ENCODE measurements around the gene RPH3AL. TPM values are rescaled to one million over a fixed set of nuclear protein-coding genes. Genes with fewer than 3 reads are reported as not detected.

The RPH3AL gene
- total RNA-seq, 2 experiments from 2014 or later, result 1.7 to 3.0 TPM

DNA sequence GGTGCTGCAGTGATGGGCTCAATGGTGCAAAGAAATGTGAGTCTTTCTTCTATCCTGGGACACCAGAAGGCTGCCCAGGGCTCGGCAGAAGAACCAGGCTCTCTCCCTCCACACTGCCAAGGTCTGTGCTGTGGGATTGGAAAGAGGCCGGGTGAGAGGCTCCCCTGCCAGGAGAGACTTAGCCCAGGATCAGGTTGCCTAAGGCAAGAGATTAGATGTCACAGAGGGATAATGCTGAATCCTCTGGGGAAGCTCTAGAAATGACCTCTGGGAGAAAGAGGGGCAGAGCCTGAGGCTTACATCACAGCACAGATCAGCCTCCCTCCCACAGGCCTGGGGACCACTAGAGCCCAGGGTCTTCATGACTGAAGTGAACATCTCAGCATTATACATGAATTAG, 165.5 kb downstream of the RPH3AL start:
- Mint-ChIP-seq H3K27me3 (peaks cover 26% of the 10 kb centered on the region), H3K36me3 (no peaks in the 10 kb centered on the region), H3K4me1 (ENCODE audit: low read depth) (peaks cover 6% of the 10 kb centered on the region), H3K4me3 (no peak overlapping the region), H3K27ac (no peak overlapping the region), H3K9me3 (no peaks in the 10 kb centered on the region)
- DNase-seq, result no peak
- ChIA-PET CTCF (no interaction called here), POLR2A (no interaction called here)
- intact Hi-C loops (cut with micrococcal nuclease), result no loop called here

DNA sequence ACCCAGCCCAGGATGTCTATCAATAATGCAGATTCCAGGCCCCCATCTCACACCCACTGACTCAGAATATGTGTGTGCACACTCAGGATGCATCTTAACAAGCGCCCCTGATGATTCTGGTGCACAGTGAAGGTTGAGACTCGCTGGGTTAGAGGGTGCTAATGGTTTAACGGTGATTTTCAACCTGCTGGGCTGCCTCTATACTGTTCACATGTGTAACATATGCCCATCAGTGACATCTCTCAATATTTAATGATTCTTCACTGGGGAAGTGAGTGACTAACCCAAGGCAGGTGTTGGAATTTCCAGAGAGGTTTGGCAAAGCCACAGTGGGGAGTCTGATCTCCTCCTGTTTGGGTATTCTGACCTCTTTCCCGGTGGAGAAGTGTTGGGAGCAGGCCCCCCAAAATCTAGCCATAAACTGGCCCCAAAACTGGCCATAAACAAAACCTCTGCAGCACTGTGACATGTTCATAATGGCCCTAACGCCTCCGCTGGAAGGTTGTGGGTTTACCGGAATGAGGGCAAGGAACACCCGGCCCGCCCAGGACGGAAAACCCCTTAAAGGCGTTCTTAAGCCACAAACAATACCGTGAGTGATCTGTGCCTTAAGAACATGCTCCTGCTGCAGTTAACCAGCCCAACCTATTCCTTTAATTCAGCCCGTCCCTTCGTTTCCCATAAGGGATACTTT, 167.0 kb downstream of the RPH3AL start:
- DNase-seq, result peak; percentile 55
- intact Hi-C loops (cut with micrococcal nuclease), result no loop called here
- H3K27ac Mint-ChIP-seq, result peak overlapping the region; percentile 9
- no peaks in the 10 kb centered on the region for H3K9me3 Mint-ChIP-seq
- no peaks in the 10 kb centered on the region for H3K36me3 Mint-ChIP-seq
- H3K27me3 Mint-ChIP-seq, result peaks cover 30% of the 10 kb centered on the region
- H3K4me1 Mint-ChIP-seq (ENCODE audit: low read depth), result peaks cover 6% of the 10 kb centered on the region
- ChIA-PET CTCF (no interaction called here), POLR2A (no interaction called here)
- no peak overlapping the region for H3K4me3 Mint-ChIP-seq

DNA sequence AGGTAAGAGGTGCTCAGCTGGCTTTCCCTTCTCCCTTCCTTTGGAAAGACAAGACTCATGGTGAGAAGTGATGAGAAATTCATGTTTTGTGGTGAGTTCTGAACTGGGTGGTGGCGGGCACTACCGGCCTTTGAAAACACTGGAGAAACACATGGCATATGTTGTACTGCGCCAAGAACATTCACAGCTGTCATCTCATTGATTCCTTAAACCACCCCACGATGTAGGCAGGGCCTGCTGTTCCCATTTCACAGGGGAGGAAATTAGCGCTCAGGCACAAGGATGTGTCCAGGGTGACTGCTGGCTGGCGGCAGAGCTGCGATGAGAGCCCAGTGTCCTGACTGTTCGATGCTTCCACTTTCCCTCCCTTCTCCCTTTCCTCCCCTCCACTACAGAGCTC, 169.6 kb downstream of the RPH3AL start:
- H3K36me3 Mint-ChIP-seq, result no peaks in the 10 kb centered on the region
- no peaks in the 10 kb centered on the region for H3K9me3 Mint-ChIP-seq
- intact Hi-C loops (cut with micrococcal nuclease), result no loop called here
- DNase-seq, result no peak
- no peak overlapping the region for H3K4me3 Mint-ChIP-seq
- H3K27me3 Mint-ChIP-seq, result peaks cover 38% of the 10 kb centered on the region
- no peak overlapping the region for H3K27ac Mint-ChIP-seq
- peaks cover 6% of the 10 kb centered on the region for H3K4me1 Mint-ChIP-seq (ENCODE audit: low read depth)
- ChIA-PET POLR2A (no interaction called here), CTCF (no interaction called here)

DNA sequence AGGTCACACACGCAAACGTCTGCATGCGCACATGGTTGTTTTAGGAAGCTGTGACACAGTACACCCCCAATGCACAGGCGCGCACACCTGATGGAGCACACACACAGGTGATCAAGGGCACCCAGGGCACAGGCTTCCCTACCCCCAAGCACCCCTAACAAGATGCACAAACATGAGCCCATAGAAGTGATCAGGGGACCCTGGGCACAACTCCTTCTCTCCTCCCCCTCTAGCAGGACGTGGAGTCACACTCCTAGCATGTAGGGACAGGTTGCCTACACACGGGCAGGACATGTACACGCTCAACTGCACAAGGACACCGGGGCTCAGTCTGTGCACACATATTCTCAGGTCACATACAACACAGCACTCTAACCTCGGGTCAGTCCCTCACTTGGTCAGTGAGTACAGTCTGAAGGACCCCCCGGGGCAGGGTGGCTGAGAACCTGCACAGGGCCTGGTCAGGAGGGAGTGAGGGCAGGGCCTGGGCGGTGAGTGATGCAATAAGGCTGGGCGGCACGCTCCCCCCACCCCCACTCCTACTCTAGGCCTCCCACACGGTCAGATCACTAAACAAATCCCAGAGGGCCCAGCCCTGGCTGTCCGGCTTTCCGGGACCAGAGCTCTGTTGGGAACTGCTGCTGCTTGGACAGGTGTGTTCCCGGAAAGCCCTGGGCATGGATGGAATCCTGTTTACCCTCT, 170.4 kb downstream of the RPH3AL start:
- POLR2A ChIA-PET, result no interaction called here
- Mint-ChIP-seq H3K4me1 (ENCODE audit: low read depth) (peaks cover 6% of the 10 kb centered on the region), H3K4me3 (peak overlapping the region; percentile 23), H3K9me3 (no peaks in the 10 kb centered on the region), H3K27me3 (peaks cover 39% of the 10 kb centered on the region), H3K27ac (no peak overlapping the region), H3K36me3 (no peaks in the 10 kb centered on the region)
- CTCF ChIA-PET, result no interaction called here
- no peak for DNase-seq
- intact Hi-C loops (cut with micrococcal nuclease), result no loop called here

DNA sequence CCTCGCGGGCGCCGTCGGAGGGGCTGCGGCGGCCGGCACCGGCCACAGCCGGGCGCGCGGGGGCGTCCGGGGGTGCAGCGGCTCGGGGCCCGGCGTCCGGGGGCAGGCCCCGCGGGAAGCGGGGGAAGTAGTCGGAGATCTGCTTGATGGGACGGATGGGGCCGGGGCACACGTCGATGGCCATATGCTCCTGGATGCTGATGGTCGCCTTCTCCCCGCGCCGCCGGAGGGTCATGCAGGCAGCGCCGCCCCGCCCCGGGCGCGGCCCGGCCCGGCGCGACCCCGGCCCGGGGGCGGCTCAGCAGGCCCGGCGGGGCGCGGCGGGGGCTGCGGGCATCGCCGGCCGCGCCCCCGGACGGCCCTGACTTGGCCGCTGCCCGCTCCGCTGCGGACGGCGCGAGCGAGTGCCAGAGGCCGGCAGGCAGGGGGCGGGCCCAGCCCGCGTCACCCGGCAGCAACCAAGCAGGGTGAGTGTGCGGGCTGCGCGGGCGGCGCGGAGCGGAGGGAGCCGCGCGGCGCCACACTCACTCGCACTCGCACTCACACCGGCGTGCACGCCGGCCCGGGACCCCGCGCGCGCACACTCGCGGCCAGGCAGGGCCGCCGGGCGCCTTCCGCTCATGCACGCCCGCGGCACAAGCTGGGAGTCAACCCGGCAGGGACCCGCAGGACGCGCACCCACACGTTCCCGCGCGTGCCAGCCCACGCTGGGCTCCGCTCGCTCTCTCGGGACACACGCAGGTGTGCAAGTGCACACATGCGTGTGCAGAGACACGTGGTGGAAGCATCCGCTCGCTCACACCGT, 171.2 kb downstream of the RPH3AL start, which contains the start of gene DOC2B:
TSS of gene DOC2B (minus strand) at position 406 of the 805 bp plus-strand sequence. CDS start at position 235, 171 bp downstream.
- peaks cover 37% of the 10 kb centered on the region for H3K27me3 Mint-ChIP-seq
- CTCF ChIA-PET, result no interaction called here
- peak within 1 kb of the TSS; percentile 23 for H3K4me3 Mint-ChIP-seq
- POLR2A ChIA-PET, result no interaction called here
- intact Hi-C loops (cut with micrococcal nuclease), result no loop called here
- peaks cover 6% of the 10 kb centered on the region for H3K4me1 Mint-ChIP-seq (ENCODE audit: low read depth)
- H3K9me3 Mint-ChIP-seq, result no peaks in the 10 kb centered on the region
- peak; percentile 26 for DNase-seq
- H3K36me3 Mint-ChIP-seq, result no peaks in the 10 kb centered on the region
- no peak within 1 kb of the TSS for H3K27ac Mint-ChIP-seq

DNA sequence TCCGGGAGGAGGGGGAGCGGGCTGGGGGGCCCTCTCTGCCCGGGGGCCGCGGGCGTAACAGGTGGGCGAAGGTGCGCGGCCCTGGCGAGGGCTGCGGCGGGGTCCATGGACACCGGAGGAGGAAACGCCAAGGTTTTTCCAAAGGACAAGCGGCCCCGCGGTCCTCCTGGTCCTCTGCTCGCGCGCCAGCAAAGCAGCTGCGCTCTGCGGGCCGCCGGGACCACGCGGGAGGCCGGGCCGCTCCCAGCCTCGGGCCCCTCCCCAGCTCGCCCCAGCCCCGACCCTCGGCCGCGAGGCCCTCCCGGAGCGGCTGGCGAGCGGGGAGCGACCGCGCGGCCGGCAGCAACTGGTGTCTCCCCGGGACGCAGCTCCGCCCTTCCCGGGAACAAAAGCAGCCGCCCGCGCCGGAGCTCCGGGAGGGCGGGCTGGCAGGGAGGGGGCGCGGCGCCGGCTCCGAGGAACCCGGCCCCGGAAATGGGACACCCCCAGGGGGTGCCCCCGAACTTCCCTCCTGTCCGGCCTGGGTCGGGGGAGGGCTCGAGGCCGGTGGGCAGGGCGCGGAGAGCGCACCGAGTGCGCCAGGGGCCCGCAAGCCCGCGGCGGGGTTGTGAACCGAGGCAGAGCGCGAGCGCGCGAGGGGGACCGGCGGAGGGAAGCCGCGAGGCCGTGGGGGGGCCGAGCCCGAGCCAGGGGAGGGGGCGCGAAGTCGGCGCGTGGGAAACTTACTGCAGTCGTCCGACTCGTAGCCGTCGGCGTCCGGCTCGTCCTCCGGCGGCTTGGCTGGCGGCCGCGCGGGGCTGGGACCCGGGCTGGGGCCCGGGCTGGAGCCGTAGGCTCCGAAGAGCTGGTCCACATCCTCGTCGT, 172.0 kb downstream of the RPH3AL start:
- no peak for DNase-seq
- intact Hi-C loops (cut with micrococcal nuclease), result no loop called here
- CTCF ChIA-PET, result no interaction called here
- Mint-ChIP-seq H3K27ac (no peak overlapping the region), H3K4me3 (no peak overlapping the region), H3K36me3 (no peaks in the 10 kb centered on the region), H3K27me3 (peaks cover 33% of the 10 kb centered on the region), H3K9me3 (no peaks in the 10 kb centered on the region), H3K4me1 (ENCODE audit: low read depth) (peaks cover 4% of the 10 kb centered on the region)
- POLR2A ChIA-PET, result no interaction called here

DNA sequence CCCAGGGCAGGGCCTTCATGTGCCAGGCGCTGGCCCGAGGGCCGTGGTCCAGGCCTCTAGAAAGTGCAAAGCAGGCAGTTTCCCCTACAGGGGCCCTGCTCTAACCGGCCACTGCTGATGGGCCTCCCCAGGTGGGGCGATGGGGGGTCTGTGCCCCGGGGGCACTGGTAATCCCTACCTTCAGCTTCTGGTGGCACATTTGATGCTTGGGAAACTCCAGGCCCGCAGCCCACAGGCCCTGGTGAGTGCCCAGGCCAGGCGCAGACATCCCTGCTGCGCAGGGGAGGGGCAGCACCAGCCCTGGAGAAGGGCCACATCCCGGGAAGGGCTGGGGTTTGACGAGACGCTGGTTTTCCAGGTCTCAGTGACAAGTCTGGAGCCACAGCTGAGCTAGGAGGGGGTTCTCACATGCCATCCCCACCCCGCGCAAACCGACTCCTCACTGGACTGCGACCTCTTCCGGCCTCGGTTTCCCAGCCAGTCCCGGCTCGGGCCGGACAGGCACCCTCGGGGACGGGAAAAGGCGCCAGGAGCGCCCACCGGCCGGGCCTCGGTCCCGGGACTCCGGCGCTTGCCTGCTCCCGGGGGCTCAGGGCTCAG, 172.7 kb downstream of the RPH3AL start:
- Mint-ChIP-seq H3K4me3 (no peak overlapping the region), H3K27ac (no peak overlapping the region), H3K4me1 (ENCODE audit: low read depth) (no peaks in the 10 kb centered on the region), H3K36me3 (no peaks in the 10 kb centered on the region), H3K27me3 (peaks cover 32% of the 10 kb centered on the region), H3K9me3 (no peaks in the 10 kb centered on the region)
- CTCF ChIA-PET, result no interaction called here
- DNase-seq, result no peak
- POLR2A ChIA-PET, result no interaction called here
- intact Hi-C loops (cut with micrococcal nuclease), result no loop called here

DNA sequence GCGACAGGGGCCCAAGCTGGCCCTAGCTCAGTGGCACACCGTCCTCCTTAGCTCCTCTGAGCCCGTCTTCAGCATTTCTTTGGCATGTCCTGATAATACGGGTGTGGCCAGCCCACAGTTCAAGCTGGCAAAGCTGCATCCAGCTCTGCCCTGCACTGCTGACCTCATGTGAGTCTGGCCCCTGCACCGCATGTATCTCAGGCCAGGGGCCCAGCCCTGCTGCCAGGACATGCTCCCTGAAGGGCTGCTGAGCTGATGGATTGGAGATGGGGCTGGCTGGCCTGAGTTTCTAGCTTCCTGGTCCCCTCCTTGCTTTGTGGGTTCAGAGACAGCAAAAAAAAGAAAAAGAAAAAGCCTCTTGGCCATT, 173.6 kb downstream of the RPH3AL start:
- DNase-seq, result no peak
- Mint-ChIP-seq H3K9me3 (no peaks in the 10 kb centered on the region), H3K4me3 (no peak overlapping the region), H3K27ac (no peak overlapping the region), H3K4me1 (ENCODE audit: low read depth) (no peaks in the 10 kb centered on the region), H3K36me3 (no peaks in the 10 kb centered on the region), H3K27me3 (peaks cover 26% of the 10 kb centered on the region)
- ChIA-PET POLR2A (no interaction called here), CTCF (no interaction called here)
- intact Hi-C loops (cut with micrococcal nuclease), result no loop called here

DNA sequence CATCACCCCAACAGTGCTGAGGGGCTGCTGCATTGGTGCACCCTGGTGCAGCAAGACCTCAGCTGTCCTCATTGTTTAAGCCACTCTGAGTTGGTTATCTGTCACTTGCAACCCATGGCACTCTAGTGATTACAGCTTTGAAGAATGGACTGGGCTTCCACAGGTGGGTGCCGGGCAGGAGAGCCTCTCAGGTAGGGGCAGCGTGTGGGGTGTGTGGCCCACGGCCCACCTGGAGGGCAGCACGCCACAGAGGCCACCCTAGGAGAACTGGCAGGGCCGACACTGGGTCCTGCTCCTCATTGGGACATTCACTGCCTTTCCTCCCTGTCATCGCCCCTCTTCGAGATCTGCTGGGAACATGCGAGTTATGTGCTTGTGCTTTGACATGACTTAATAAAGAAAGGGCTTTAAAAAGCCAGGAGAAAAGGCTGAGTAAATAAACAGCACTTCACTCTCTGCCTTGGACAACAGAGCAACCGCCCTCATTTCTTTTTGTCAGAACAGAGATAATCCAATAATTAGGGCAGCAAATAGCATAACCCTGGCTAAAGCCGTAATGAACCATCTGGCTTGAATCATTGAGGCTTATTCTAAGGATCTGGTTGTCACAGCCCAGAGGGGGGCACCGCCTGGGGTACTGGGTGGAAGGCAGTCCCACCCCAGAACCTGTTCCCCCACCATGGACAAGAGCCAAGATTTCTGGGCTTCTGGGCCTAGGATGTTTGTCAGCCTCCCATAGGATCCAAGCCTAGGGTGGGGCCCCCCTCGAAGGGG, 174.1 kb downstream of the RPH3AL start:
- Mint-ChIP-seq H3K4me3 (no peak overlapping the region), H3K9me3 (no peaks in the 10 kb centered on the region), H3K27me3 (peaks cover 22% of the 10 kb centered on the region), H3K4me1 (ENCODE audit: low read depth) (no peaks in the 10 kb centered on the region), H3K27ac (no peak overlapping the region), H3K36me3 (no peaks in the 10 kb centered on the region)
- intact Hi-C loops (cut with micrococcal nuclease), result no loop called here
- no peak for DNase-seq
- ChIA-PET POLR2A (no interaction called here), CTCF (no interaction called here)

DNA sequence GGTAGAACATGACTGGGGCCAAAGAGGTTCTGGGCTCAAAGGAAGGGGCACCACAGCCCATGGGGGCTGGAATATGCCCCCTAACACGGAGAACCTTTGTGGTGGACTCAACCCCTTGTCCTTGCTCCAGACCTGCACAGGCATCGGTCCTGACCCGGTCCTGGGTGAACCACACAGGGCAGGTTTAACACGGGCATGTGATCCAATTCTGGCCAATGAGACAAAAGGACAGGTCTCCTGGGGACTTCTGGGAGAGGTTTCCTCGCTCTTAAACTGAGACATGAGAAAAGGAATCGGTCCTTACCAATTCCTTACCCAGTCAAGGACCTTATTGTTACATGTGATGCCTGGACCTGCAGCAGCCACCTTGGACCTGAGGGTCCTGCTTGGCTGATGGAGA, 174.8 kb downstream of the RPH3AL start:
- no peak overlapping the region for H3K4me3 Mint-ChIP-seq
- H3K27me3 Mint-ChIP-seq, result peaks cover 21% of the 10 kb centered on the region
- no peak for DNase-seq
- H3K4me1 Mint-ChIP-seq (ENCODE audit: low read depth), result no peaks in the 10 kb centered on the region
- intact Hi-C loops (cut with micrococcal nuclease), result no loop called here
- no peaks in the 10 kb centered on the region for H3K9me3 Mint-ChIP-seq
- CTCF ChIA-PET, result no interaction called here
- H3K27ac Mint-ChIP-seq, result no peak overlapping the region
- no peaks in the 10 kb centered on the region for H3K36me3 Mint-ChIP-seq
- POLR2A ChIA-PET, result no interaction called here

DNA sequence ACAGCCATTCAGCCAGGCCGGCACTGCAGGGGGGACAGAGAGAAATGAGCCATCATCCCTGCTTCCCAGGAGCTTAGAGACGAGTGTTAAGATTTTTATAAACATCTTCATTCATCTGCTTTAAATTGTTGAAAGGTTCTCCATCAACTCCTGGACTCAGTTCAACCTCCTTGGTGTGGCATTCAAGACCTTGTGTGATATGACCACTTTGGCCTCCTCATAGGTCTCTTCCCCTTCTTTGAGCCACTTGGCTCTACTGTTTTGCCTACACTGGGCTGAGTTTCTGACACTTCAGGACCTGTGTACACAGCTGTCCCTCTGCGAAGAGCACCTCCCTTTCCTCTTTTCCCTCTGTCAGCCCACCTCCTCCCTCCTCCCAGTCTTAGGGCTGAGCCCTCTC, 175.5 kb downstream of the RPH3AL start:
- no peak for DNase-seq
- ChIA-PET POLR2A (no interaction called here), CTCF (no interaction called here)
- no peak overlapping the region for H3K27ac Mint-ChIP-seq
- intact Hi-C loops (cut with micrococcal nuclease), result no loop called here
- H3K9me3 Mint-ChIP-seq, result no peaks in the 10 kb centered on the region
- peaks cover 16% of the 10 kb centered on the region for H3K27me3 Mint-ChIP-seq
- H3K4me1 Mint-ChIP-seq (ENCODE audit: low read depth), result no peaks in the 10 kb centered on the region
- H3K36me3 Mint-ChIP-seq, result no peaks in the 10 kb centered on the region
- no peak overlapping the region for H3K4me3 Mint-ChIP-seq
